Upper lobe of right lung (tissue), 1 donor: ENCODE measurements around the gene PLSCR1. TPM values are rescaled to one million over a fixed set of nuclear protein-coding genes. Genes with fewer than 3 reads are reported as not detected.

Experiments
- ATAC-seq: fragments of 200-7000 bp; cut with Tn5 transposase; one replicate; pipeline ENCODE4 v1.9.1; 2020; ENCODE audit warnings: mild to moderate bottlenecking, moderate library complexity
- DNase-seq: peaks from one replicate; pipeline ENCODE4 v3.0.0-alpha.2; 2020
- H3K27ac ChIP-seq: fragments of 200-600 bp; one replicate; pipeline ENCODE4 v1.8.0; 2022
- H3K27me3 ChIP-seq: fragments of 200-600 bp; one replicate; pipeline ENCODE4 v1.8.0; 2022; ENCODE audit warnings: mild to moderate bottlenecking
- H3K36me3 ChIP-seq: fragments of 200-600 bp; one replicate; pipeline ENCODE4 v1.8.0; 2022
- H3K4me1 ChIP-seq: fragments of 200-600 bp; one replicate; pipeline ENCODE4 v1.8.0; 2022
- H3K4me3 ChIP-seq: fragments of 200-600 bp; one replicate; pipeline ENCODE4 v1.8.0; 2022; ENCODE audit warnings: mild to moderate bottlenecking
- H3K9me3 ChIP-seq: fragments of 200-600 bp; one replicate; pipeline ENCODE4 v1.8.0; 2022
- intact Hi-C: fragments of 100-400 bp; cut with DNase I; formaldehyde crosslinking; loops from one replicate; pipeline ENCODE4 v1.11.0; 2022
- total RNA-seq: library from RNA; stranded (reverse); fragmentation: NEBNext Ultra II Directional; extraction: Animal tissue kit (Norgen Biotek cat#: 25700); gene quantifications from one replicate; pipeline ENCODE4 v1.2.1, GENCODE V29; 2021
- TF ChIP-seq, protein P1 (sequence below): fragments of 200-600 bp; IDR thresholded peaks from one replicate; pipeline ENCODE4 v1.8.0; 2022; ENCODE audit warnings: antibody characterized with exemption
- donor health status: DM: no; HTN: yes; CAD: no; lungs with severe emphysema.

Gene PLSCR1
- total RNA-seq, 1 donor from 2014 or later, result 165 TPM

DNA sequence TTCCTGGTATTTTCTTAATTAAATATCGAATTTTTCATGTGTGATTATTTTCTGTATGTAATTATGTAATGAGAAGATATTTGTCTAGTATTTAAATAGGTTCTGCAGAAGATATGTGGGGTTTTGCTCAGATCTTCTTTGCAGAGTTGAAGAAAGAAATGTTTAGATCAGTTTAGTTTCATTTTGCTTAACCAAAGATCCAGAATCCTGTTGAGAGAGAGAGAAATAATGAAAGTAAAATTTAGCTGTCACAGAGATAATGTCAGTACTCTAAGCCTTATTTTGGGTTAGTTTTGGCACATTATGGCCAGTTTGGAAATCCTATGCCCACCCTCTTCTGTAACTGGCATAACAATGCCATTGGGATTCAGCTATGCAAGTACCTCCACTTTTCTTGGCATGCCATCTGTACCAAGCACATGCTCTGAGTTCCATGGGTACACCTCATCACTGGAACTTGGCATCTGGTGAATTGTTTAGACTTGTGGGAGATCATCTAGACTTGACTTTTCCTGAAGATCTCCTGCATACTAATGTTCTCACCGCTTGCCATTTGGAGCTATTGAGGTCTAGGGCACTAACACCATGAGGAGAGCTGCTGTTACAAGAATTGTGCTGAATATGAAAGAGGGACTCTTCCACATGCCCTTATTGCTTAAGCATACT, 30.9 kb downstream of the PLSCR1 start:
- TF ChIP-seq, protein P1, sequence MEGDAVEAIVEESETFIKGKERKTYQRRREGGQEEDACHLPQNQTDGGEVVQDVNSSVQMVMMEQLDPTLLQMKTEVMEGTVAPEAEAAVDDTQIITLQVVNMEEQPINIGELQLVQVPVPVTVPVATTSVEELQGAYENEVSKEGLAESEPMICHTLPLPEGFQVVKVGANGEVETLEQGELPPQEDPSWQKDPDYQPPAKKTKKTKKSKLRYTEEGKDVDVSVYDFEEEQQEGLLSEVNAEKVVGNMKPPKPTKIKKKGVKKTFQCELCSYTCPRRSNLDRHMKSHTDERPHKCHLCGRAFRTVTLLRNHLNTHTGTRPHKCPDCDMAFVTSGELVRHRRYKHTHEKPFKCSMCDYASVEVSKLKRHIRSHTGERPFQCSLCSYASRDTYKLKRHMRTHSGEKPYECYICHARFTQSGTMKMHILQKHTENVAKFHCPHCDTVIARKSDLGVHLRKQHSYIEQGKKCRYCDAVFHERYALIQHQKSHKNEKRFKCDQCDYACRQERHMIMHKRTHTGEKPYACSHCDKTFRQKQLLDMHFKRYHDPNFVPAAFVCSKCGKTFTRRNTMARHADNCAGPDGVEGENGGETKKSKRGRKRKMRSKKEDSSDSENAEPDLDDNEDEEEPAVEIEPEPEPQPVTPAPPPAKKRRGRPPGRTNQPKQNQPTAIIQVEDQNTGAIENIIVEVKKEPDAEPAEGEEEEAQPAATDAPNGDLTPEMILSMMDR, result no peak
- H3K27me3 ChIP-seq, result no peaks in the 10 kb centered on the region
- DNase-seq (no peak), ATAC-seq (no peak)
- H3K4me1 ChIP-seq, result peaks cover 9% of the 10 kb centered on the region
- intact Hi-C loops, result no loop called here
- H3K4me3 ChIP-seq, result no peak overlapping the region
- no peak overlapping the region for H3K27ac ChIP-seq
- peaks cover 41% of the 10 kb centered on the region for H3K36me3 ChIP-seq
- no peaks in the 10 kb centered on the region for H3K9me3 ChIP-seq

DNA sequence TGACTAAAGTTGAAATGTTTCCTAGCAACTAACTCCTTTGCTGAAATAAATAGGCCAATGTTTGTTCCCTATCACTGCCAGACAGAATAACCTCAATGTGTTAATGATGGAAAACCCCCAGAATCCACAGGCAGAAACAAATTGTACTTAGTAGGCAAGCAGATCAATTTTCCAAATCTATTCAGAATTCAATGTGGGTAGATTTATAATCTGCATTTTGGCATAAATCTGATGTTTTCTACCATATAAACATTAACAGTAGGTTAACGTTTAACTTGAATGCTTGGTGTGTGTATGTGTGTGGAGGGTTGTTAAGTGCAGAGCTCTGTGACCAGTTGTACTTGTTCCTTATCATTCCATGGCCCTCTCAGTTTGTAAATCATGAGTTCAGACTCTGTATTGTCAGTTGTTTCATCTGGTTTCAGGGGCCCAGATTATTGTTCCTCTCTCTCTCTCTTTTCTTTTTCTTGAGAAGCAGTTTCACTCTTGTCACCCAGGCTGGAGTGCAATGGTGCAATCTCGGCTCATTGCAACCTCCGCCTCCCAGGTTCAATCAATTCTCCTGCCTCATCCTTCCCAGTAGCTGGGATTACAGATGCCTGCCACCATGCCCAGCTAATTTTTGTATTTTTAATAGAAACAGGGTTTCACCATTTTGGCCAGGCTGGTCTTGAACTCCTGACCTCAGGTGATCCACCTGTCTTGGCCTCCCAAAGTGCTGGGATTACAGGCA, 32.8 kb downstream of the PLSCR1 start:
- DNase-seq, result no peak
- H3K9me3 ChIP-seq, result no peaks in the 10 kb centered on the region
- H3K4me3 ChIP-seq, result no peak overlapping the region
- no peak overlapping the region for H3K27ac ChIP-seq
- H3K4me1 ChIP-seq, result peaks cover 7% of the 10 kb centered on the region
- intact Hi-C loops, result no loop called here
- H3K36me3 ChIP-seq, result peaks cover 29% of the 10 kb centered on the region
- TF ChIP-seq, protein P1, result no peak
- ATAC-seq, result peak; percentile 61
- H3K27me3 ChIP-seq, result no peaks in the 10 kb centered on the region

DNA sequence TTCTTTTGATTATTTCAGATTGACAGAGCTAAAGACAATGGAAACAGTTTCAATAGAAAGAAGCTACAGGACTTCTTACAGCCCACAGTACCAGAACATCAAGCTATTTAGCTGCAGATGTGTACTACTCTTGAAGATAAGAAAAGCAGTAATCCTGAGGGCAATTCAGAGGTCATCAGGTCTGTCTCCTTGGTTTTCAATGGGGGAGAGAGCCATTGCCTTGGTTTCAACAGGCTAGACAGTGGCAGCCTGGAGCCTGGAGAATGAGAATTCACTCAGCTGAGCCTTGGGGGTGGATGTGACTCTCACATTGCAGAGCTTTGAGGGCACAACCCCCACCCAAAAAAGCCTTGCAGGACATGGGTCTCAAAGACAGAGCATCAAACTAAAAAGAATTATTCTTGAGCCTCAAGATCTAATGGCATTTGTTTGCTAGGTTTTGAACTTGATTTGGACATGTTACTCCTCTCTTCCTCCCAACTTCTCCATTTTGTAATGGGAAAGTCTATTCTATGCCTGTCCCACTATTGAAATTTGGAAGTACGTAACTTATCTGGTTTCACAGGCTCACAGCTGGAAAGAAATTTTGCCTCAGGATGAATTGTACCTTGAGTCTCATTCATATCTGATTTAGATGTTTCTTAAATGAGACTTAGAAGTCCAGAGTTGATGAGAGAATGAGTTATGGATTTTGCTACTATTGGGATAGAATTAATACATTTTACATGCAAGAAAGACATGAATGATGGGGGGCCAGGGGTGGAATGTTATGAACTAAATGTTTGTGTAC, 36.9 kb downstream of the PLSCR1 start:
- no peaks in the 10 kb centered on the region for H3K27me3 ChIP-seq
- H3K36me3 ChIP-seq, result no peaks in the 10 kb centered on the region
- TF ChIP-seq, protein P1, result no peak
- H3K4me1 ChIP-seq, result peaks cover 15% of the 10 kb centered on the region
- no peak for ATAC-seq
- no peak overlapping the region for H3K4me3 ChIP-seq
- H3K9me3 ChIP-seq, result no peaks in the 10 kb centered on the region
- no peak overlapping the region for H3K27ac ChIP-seq
- DNase-seq, result no peak
- intact Hi-C loops, result no loop called here

DNA sequence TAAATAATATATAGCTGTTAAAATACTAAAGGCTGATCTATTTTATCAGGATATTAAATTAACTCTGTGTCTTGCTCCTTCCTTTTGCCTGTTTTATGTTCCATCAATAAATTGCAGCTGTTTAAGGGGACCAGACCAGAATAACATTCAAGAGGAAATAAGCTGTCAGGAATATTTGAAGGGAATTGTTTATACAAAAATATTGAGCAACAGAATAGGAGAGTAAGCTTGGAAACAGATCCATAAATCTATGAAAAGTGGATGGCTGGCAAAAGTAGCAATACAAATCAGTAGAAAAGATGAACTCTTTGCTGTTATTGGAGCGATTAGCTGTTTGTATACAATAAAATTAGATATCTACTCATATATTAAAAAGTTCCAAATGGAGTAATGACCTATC, 38.9 kb downstream of the PLSCR1 start:
- H3K27ac ChIP-seq, result no peak overlapping the region
- no peak overlapping the region for H3K4me3 ChIP-seq
- intact Hi-C loops, result no loop called here
- DNase-seq (no peak), ATAC-seq (no peak)
- TF ChIP-seq, protein P1, result no peak
- peaks cover 15% of the 10 kb centered on the region for H3K4me1 ChIP-seq
- H3K9me3 ChIP-seq, result no peaks in the 10 kb centered on the region
- no peaks in the 10 kb centered on the region for H3K36me3 ChIP-seq
- no peaks in the 10 kb centered on the region for H3K27me3 ChIP-seq

DNA sequence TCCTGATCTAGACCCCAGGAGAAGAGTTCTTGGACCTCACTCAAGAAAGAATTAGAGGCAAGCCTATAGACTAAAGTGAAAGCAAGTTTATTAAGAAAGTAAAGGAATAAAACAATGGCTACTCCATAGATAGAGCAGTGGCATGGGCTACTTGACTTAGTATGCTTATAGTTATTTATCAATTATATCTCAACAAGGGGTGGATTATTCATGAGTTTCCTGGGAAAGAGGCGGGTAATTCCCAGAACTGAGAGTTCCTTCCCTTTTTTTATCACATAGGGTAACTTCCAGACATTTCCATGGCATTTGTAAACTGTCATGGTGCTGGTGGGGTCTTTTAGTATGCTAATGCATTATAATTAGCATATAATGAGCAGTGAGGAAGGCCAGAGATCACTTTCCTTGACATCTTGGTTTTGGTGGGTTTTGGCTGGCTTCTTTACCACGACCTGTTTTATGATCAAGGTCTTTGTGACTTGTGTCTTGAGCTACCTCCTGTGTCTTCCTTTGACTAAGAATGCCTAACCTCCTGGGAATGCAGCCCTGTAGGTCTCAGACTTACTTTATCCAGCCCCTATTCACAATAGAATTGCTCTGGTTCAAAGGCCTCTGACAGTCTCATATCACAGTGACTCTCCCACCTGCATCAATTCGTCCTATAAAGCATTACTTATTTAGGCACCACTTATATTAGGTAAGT, 39.8 kb downstream of the PLSCR1 start:
- Histone ChIP-seq H3K9me3 (no peaks in the 10 kb centered on the region), H3K27ac (no peak overlapping the region), H3K36me3 (no peaks in the 10 kb centered on the region), H3K27me3 (no peaks in the 10 kb centered on the region), H3K4me1 (peaks cover 15% of the 10 kb centered on the region), H3K4me3 (no peak overlapping the region)
- DNase-seq (no peak), ATAC-seq (no peak)
- intact Hi-C loops, result no loop called here
- TF ChIP-seq, protein P1, result no peak
